Panc1 (cell line): ENCODE data around the gene DCUN1D2. TPM values are rescaled to one million over a fixed set of nuclear protein-coding genes. Genes with fewer than 3 reads are reported as not detected.

ENCODE experiments used
- ATAC-seq: fragments of 200-7000 bp; cut with Tn5 transposase; 2 replicates; pipeline ENCODE4 v1.9.1; 2020; ENCODE audit warnings: mild to moderate bottlenecking, moderate library complexity
- BruUV-seq: library from RNA; stranded (reverse); fragments of 400-500 nt; replicated peaks from 2 replicates; lab custom pipeline; 2021; lab: Mats Ljungman, UMichigan
- CTCF ChIA-PET: fragments of 300-600 bp; sonication (Branson Sonifier 250); formaldehyde crosslinking; loops from one replicate; lab custom pipeline; 2022; ENCODE audit warnings: antibody characterized with exemption; lab: Charles Lee
- POLR2A ChIA-PET: fragments of 300-600 bp; sonication (Branson Sonifier 250); formaldehyde crosslinking; loops from one replicate; lab custom pipeline; 2022; ENCODE audit warnings: antibody characterized with exemption; lab: Charles Lee
- DNase-seq: peaks from one replicate; pipeline ENCODE4 v3.0.0-alpha.2; 2010; ENCODE audit warnings: low read depth, low spot score
- H3K27ac ChIP-seq: 2 replicates; pipeline ENCODE4 v1.5.1; 2011; ENCODE audit warnings: mild to moderate bottlenecking, low read length, inconsistent platforms
- H3K27me3 ChIP-seq: fragments of 200-500 bp; sonication (Bioruptor generic); 2 replicates; pipeline ENCODE4 v1.6.0; 2014; ENCODE audit warnings: low read length, inconsistent platforms; ENCODE audit not compliant: control insufficient read depth, insufficient read depth
- H3K36me3 ChIP-seq: fragments of 200-500 bp; sonication (Bioruptor generic); 2 replicates; pipeline ENCODE4 v1.5.1; 2014; ENCODE audit warnings: inconsistent platforms, mild to moderate bottlenecking, low read length, moderate library complexity; ENCODE audit not compliant: control insufficient read depth, insufficient read depth
- H3K4me1 ChIP-seq: 2 replicates; pipeline ENCODE4 v1.5.1; 2011; ENCODE audit warnings: inconsistent platforms, mild to moderate bottlenecking, low read length, moderate library complexity; ENCODE audit not compliant: control insufficient read depth, insufficient read depth
- H3K4me3 ChIP-seq, 2 experiments: 2 replicates each; pipeline ENCODE4 v1.5.1; 2011 to 2012; ENCODE audit warnings: low read depth in 2 of 2, low read length in 2 of 2, mild to moderate bottlenecking in 2 of 2, inconsistent platforms in 1 of 2, moderate library complexity in 1 of 2
- H3K9me3 ChIP-seq: fragments of 200-500 bp; sonication (Bioruptor generic); 2 replicates; pipeline ENCODE4 v1.5.1; 2014; ENCODE audit warnings: low read depth, mild to moderate bottlenecking, inconsistent platforms, low read length, moderate library complexity; ENCODE audit not compliant: control insufficient read depth, insufficient read depth
- POLR2AphosphoS5 ChIP-seq: IDR thresholded peaks from 2 replicates; pipeline ENCODE4 v1.6.1; 2012; ENCODE audit warnings: mild to moderate bottlenecking, low read depth, low read length, moderate library complexity
- SIN3A ChIP-seq: IDR thresholded peaks from 2 replicates; pipeline ENCODE4 v1.6.1; 2012; ENCODE audit warnings: low read depth, mild to moderate bottlenecking, low read length, moderate library complexity, borderline replicate concordance; ENCODE audit not compliant: insufficient read depth
- TCF7L2 ChIP-seq: IDR thresholded peaks from 2 replicates; pipeline ENCODE4 v1.6.1; 2011; ENCODE audit warnings: mild to moderate bottlenecking, low read depth, low read length, inconsistent platforms
- in situ Hi-C: cut with HindIII; loops from 2 replicates; pipeline ENCODE4 v1.10.0; 2016; ENCODE audit warnings: low sequenced_read_pairs, low pct_unique_long_range_greater_than_20kb
- intact Hi-C: fragments of 100-400 bp; cut with micrococcal nuclease; formaldehyde crosslinking; loops from one replicate; pipeline ENCODE4 v1.10.0; 2022; ENCODE audit not compliant: unreplicated experiment
- total RNA-seq: library from RNA; stranded (reverse); gene quantifications from one replicate; pipeline ENCODE4 v1.2.1, GENCODE V29; 2021; ENCODE audit not compliant: unreplicated experiment
- TF ChIP-seq, protein P1 (sequence below), 2 experiments: IDR thresholded peaks; 2 replicates each; pipeline ENCODE4 v1.6.1; 2011 to 2012; ENCODE audit warnings: low read depth in 2 of 2, control low read depth in 1 of 2, low read length in 1 of 2, mild to moderate bottlenecking in 1 of 2, moderate library complexity in 1 of 2; ENCODE audit not compliant: insufficient read depth in 1 of 2
- TF ChIP-seq, protein P2 (sequence below): fragments of 450-650 bp; IDR thresholded peaks from 2 replicates; pipeline ENCODE4 v1.5.1; 2017; ENCODE audit warnings: mild to moderate bottlenecking

DCUN1D2 gene
- total RNA-seq, 1 experiment from 2014 or later, result 22.8 TPM

DNA sequence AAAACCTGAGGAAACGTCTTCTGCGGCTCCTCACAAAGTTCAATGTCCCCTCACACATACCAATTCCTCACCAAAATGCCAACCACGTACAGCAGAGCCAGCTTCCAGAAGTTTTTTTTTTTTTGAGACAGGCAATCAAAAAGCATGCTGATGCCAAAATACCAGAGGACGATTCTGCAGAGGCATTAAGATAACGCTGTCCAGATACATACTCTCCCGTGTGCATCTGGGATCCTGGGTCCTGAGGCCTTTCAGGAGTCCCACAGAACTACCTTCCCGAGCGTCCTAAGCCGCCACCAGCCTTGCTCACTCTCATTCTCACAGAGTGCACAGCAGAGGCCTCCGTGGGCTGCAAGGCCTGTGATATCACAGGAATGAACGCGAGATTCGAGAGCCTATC, 5.0 kb downstream of the DCUN1D2 start:
- ChIA-PET POLR2A (no interaction called here), CTCF (no interaction called here)
- no TSS peak for BruUV-seq
- intact Hi-C loops (no loop called here), in situ Hi-C loops (no loop called here)
- Histone ChIP-seq H3K4me1 (peaks cover 4% of the 10 kb centered on the region), H3K27me3 (no peaks in the 10 kb centered on the region), H3K27ac (no peak overlapping the region), H3K4me3 (no peak overlapping the region), H3K9me3 (no peaks in the 10 kb centered on the region), H3K36me3 (no peaks in the 10 kb centered on the region; the same call in 1 of the 2 replicates)
- TF ChIP-seq, protein P1, sequence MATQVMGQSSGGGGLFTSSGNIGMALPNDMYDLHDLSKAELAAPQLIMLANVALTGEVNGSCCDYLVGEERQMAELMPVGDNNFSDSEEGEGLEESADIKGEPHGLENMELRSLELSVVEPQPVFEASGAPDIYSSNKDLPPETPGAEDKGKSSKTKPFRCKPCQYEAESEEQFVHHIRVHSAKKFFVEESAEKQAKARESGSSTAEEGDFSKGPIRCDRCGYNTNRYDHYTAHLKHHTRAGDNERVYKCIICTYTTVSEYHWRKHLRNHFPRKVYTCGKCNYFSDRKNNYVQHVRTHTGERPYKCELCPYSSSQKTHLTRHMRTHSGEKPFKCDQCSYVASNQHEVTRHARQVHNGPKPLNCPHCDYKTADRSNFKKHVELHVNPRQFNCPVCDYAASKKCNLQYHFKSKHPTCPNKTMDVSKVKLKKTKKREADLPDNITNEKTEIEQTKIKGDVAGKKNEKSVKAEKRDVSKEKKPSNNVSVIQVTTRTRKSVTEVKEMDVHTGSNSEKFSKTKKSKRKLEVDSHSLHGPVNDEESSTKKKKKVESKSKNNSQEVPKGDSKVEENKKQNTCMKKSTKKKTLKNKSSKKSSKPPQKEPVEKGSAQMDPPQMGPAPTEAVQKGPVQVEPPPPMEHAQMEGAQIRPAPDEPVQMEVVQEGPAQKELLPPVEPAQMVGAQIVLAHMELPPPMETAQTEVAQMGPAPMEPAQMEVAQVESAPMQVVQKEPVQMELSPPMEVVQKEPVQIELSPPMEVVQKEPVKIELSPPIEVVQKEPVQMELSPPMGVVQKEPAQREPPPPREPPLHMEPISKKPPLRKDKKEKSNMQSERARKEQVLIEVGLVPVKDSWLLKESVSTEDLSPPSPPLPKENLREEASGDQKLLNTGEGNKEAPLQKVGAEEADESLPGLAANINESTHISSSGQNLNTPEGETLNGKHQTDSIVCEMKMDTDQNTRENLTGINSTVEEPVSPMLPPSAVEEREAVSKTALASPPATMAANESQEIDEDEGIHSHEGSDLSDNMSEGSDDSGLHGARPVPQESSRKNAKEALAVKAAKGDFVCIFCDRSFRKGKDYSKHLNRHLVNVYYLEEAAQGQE (IDR thresholded peaks at IDR 0.05; ENCODE audit: insufficient read depth in 1 of 2, low read depth in 2 of 2, low read length in 1 of 2), result no peak
- TF ChIP-seq TCF7L2, result no peak
- TF ChIP-seq SIN3A, result no peak
- no peak for TF ChIP-seq POLR2AphosphoS5
- TF ChIP-seq, protein P2, sequence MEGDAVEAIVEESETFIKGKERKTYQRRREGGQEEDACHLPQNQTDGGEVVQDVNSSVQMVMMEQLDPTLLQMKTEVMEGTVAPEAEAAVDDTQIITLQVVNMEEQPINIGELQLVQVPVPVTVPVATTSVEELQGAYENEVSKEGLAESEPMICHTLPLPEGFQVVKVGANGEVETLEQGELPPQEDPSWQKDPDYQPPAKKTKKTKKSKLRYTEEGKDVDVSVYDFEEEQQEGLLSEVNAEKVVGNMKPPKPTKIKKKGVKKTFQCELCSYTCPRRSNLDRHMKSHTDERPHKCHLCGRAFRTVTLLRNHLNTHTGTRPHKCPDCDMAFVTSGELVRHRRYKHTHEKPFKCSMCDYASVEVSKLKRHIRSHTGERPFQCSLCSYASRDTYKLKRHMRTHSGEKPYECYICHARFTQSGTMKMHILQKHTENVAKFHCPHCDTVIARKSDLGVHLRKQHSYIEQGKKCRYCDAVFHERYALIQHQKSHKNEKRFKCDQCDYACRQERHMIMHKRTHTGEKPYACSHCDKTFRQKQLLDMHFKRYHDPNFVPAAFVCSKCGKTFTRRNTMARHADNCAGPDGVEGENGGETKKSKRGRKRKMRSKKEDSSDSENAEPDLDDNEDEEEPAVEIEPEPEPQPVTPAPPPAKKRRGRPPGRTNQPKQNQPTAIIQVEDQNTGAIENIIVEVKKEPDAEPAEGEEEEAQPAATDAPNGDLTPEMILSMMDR, result no peak
- DNase-seq, result no peak
- no peak for ATAC-seq

DNA sequence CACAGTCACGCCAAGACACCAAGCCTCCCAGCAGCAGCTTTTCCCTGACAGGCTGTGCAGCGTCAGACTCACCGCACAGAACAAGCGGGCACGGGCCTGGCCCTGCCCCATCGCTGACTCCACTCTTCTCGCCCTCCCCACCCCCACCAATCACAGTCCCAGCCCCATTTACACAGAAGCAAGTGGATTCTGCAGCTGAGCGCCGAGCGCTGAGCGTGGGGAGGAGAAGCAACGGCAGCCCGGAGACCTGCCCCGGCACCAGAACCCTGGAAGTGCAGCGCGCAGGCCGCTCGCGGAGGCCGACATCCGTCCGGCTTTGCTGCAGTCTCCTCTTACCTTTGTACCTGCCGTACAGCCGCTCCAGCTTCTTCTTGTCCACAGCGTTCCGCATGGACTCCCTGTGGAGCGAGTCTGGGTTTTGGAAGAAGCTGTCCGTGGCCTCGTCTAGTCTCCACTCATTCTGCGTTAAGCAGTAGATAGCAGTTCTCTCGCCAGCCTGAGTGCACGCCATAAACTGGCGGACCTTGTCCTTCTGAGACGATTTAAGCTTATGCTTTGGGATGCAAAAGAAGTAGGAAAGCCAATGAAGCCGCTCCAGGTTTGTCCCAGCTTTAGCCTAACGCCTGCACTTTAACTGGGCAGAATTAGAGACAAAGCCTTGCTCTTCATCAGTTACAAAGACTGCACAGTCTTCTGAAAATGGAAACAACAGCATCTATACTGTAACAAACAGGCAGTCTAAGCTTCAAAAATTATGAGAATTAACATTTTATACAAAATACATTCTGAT, 6.8 kb downstream of the DCUN1D2 start:
- no peak for ATAC-seq
- in situ Hi-C loops (no loop called here), intact Hi-C loops (no loop called here)
- Histone ChIP-seq H3K27me3 (no peaks in the 10 kb centered on the region), H3K4me1 (no peaks in the 10 kb centered on the region; the same call in 1 of the 2 replicates), H3K36me3 (peaks cover 4% of the 10 kb centered on the region; the same call in 1 of the 2 replicates), H3K27ac (no peak overlapping the region), H3K9me3 (no peaks in the 10 kb centered on the region), H3K4me3 (no peak overlapping the region)
- CTCF ChIA-PET, result no interaction called here
- TF ChIP-seq TCF7L2, result no peak
- TF ChIP-seq, protein P1 (IDR thresholded peaks at IDR 0.05; ENCODE audit: insufficient read depth in 1 of 2, low read depth in 2 of 2, low read length in 1 of 2), result no peak
- POLR2A ChIA-PET, result no interaction called here
- DNase-seq, result no peak
- BruUV-seq, result no TSS peak
